Sigmoid colon (tissue), 7 donors: Measurements from ENCODE around the gene DNAH14. TPM values are rescaled to one million over a fixed set of nuclear protein-coding genes. Genes with fewer than 3 reads are reported as not detected.
"Not testable (repeated sequence)": the region's sequence is repeated elsewhere in the genome, so short reads cannot be mapped to it uniquely, and the experiment has no call there.

ENCODE experiments used
- DNase-seq: peaks from one replicate; pipeline ENCODE4 v3.0.0-alpha.2; 2019
- H3K27ac ChIP-seq, 4 donors: fragments of 200-600 bp; sonication (generic); one replicate each; pipeline ENCODE4 v1.5.1; 2016 to 2019; ENCODE audit warnings: mild to moderate bottlenecking in 1 of 4
- H3K27me3 ChIP-seq, 3 donors: fragments of 200-600 bp; sonication (generic); one replicate each; pipeline ENCODE4 v1.5.1; 2019; ENCODE audit warnings: mild to moderate bottlenecking in 1 of 3
- H3K36me3 ChIP-seq, 4 donors: fragments of 200-600 bp; sonication (generic); one replicate each; pipeline ENCODE4 v1.5.1; 2016 to 2019
- H3K4me1 ChIP-seq, 4 donors: fragments of 200-600 bp; sonication (generic); one replicate each; pipeline ENCODE4 v1.5.1; 2017 to 2019
- H3K4me3 ChIP-seq, 4 donors: fragments of 200-600 bp; sonication (generic); one replicate each; pipeline ENCODE4 v1.5.1; 2017 to 2019; ENCODE audit warnings: mild to moderate bottlenecking in 2 of 4, moderate library complexity in 1 of 4
- H3K9me3 ChIP-seq, 4 donors: fragments of 200-600 bp in 3 of 4; sonication (generic) in 3 of 4; one replicate each; pipeline versions ENCODE4 v1.5.1 to v1.6.1; 2013 to 2019
- CTCF ChIP-seq, 4 experiments: fragments of 450-650 bp in 3 of 4; fragments of 200-600 bp in 1 of 4; IDR thresholded peaks; one replicate each; pipeline ENCODE4 v1.5.1; 2016 to 2019; ENCODE audit warnings: antibody characterized with exemption in 4 of 4, mild to moderate bottlenecking in 3 of 4, moderate library complexity in 2 of 4
- EP300 ChIP-seq, 4 donors: sonication (generic); formaldehyde crosslinking; IDR thresholded peaks; one replicate each; pipeline ENCODE4 v1.6.1; 2017; ENCODE audit warnings: antibody characterized with exemption in 4 of 4
- POLR2A ChIP-seq, 2 donors: fragments of 450-650 bp; IDR thresholded peaks; one replicate each; pipeline ENCODE4 v1.6.1; 2016; ENCODE audit warnings: antibody characterized with exemption in 2 of 2, mild to moderate bottlenecking in 2 of 2, moderate library complexity in 2 of 2
- POLR2AphosphoS5 ChIP-seq, 4 donors: sonication (generic); formaldehyde crosslinking; IDR thresholded peaks; one replicate each; pipeline ENCODE4 v1.6.1; 2017; ENCODE audit warnings: antibody characterized with exemption in 4 of 4
- WGBS, 2 donors: extraction: QIAGEN DNeasy Blood & Tissue Kit; methylation state at CpG; one replicate each; pipeline ENCODE4 v1.1.7; 2013; 5-methylcytosine and 5-hydroxymethylcytosine counted together
- intact Hi-C: fragments of 100-400 bp; cut with DNase I; formaldehyde crosslinking; loops from one replicate; pipeline ENCODE4 v1.15.1; 2023
- polyA plus RNA-seq, 3 donors: library from polyadenylated mRNA; stranded (reverse); fragments of 200-250 nt; gene quantifications; one replicate each; pipeline ENCODE4 v1.2.3, GENCODE V29; 2013
- total RNA-seq, 4 donors: library from RNA; depleted of rRNA; stranded (reverse); fragments of >200 nt; gene quantifications; one replicate each; pipeline ENCODE4 v1.1.0, GENCODE V29; 2016
- donor health status: healthy with polysubstance abuse.
- donor health status: Bipolar disorder and iron deficiency.
- donor health status: healthy.

The DNAH14 gene
- total and polyA plus RNA-seq, 7 donors = 2.4 to 9.7 (median 3.3) TPM

GRCh38 chr1:225371366-225372010, 442.0 kb downstream of the DNAH14 start:
- H3K36me3 ChIP-seq = no peaks in the 10 kb centered on the region
- DNase-seq = no peak
- intact Hi-C loops = no loop called here
- no peak overlapping the region for H3K27ac ChIP-seq
- H3K4me1 ChIP-seq = peaks cover 0 to 3% (median 1%) of the 10 kb centered on the region in 4 donors
- H3K9me3 ChIP-seq = no peaks in the 10 kb centered on the region
- TF ChIP-seq EP300 (IDR thresholded peaks at IDR 0.05) (no peak), POLR2AphosphoS5 (IDR thresholded peaks at IDR 0.05) (no peak), CTCF (IDR thresholded peaks at IDR 0.05) (no peak), POLR2A (IDR thresholded peaks at IDR 0.05) (no peak)
- 78 to 82% methylated on average over 3 of the region's 3 CpGs for WGBS, 2 donors
- no peak overlapping the region for H3K4me3 ChIP-seq
- no peaks in the 10 kb centered on the region for H3K27me3 ChIP-seq

- TF ChIP-seq POLR2A (IDR thresholded peaks at IDR 0.05) = no peak
- TF ChIP-seq POLR2AphosphoS5 (IDR thresholded peaks at IDR 0.05) = no peak
- TF ChIP-seq EP300 (IDR thresholded peaks at IDR 0.05) = no peak
- TF ChIP-seq CTCF (IDR thresholded peaks at IDR 0.05) = no peak
- intact Hi-C loops = no loop called here
- Histone ChIP-seq H3K27ac (no peak overlapping the region), H3K4me3 (no peak overlapping the region), H3K36me3 (no peaks in the 10 kb centered on the region), H3K4me1 (no peaks in the 10 kb centered on the region), H3K9me3 (no peaks in the 10 kb centered on the region), H3K27me3 (no peaks in the 10 kb centered on the region)
- no peak for DNase-seq
- WGBS, 2 donors = 92 to 93% methylated on average over 21 of the region's 21 CpGs
These were observed 443.7 kb downstream of the DNAH14 start for GRCh38 chr1:225373155-225373554.

- 89 to 91% methylated on average over 4 of the region's 4 CpGs for WGBS, 2 donors
- H3K4me3 ChIP-seq = no peak overlapping the region
- no peak for DNase-seq
- no peaks in the 10 kb centered on the region for H3K36me3 ChIP-seq
- H3K9me3 ChIP-seq = no peaks in the 10 kb centered on the region
- no peaks in the 10 kb centered on the region for H3K4me1 ChIP-seq
- H3K27ac ChIP-seq = no peak overlapping the region
- TF ChIP-seq POLR2A (IDR thresholded peaks at IDR 0.05) (no peak), EP300 (IDR thresholded peaks at IDR 0.05) (no peak), POLR2AphosphoS5 (IDR thresholded peaks at IDR 0.05) (no peak), CTCF (IDR thresholded peaks at IDR 0.05) (no peak)
- intact Hi-C loops = no loop called here
- no peaks in the 10 kb centered on the region for H3K27me3 ChIP-seq
These were observed 445.5 kb downstream of the DNAH14 start for GRCh38 chr1:225374996-225375395.

- no peak for DNase-seq
- intact Hi-C loops = no loop called here
- no peak for TF ChIP-seq POLR2AphosphoS5 (IDR thresholded peaks at IDR 0.05)
- no peak for TF ChIP-seq CTCF (IDR thresholded peaks at IDR 0.05)
- no peak for TF ChIP-seq POLR2A (IDR thresholded peaks at IDR 0.05)
- TF ChIP-seq EP300 (IDR thresholded peaks at IDR 0.05) = no peak
- no peaks in the 10 kb centered on the region for H3K9me3 ChIP-seq
- H3K27ac ChIP-seq = no peak overlapping the region
- H3K4me3 ChIP-seq = no peak overlapping the region
- 72 to 81% methylated on average over 10 of the region's 10 CpGs for WGBS, 2 donors
- H3K36me3 ChIP-seq = no peaks in the 10 kb centered on the region
- no peaks in the 10 kb centered on the region for H3K4me1 ChIP-seq
- no peaks in the 10 kb centered on the region for H3K27me3 ChIP-seq
These were observed 449.4 kb downstream of the DNAH14 start for GRCh38 chr1:225378880-225379279.

GRCh38 chr1:225380691-225381090, 451.2 kb downstream of the DNAH14 start:
- Histone ChIP-seq H3K9me3 (no peaks in the 10 kb centered on the region), H3K27me3 (no peaks in the 10 kb centered on the region), H3K4me1 (no peaks in the 10 kb centered on the region), H3K36me3 (no peaks in the 10 kb centered on the region), H3K27ac (no peak overlapping the region), H3K4me3 (no peak overlapping the region)
- WGBS, 2 donors = 93 to 95% methylated on average over 1 of the region's 1 CpG
- TF ChIP-seq POLR2A (IDR thresholded peaks at IDR 0.05) = no peak
- no peak for TF ChIP-seq EP300 (IDR thresholded peaks at IDR 0.05)
- no peak for TF ChIP-seq POLR2AphosphoS5 (IDR thresholded peaks at IDR 0.05)
- no peak for TF ChIP-seq CTCF (IDR thresholded peaks at IDR 0.05)
- DNase-seq = no peak
- intact Hi-C loops = no loop called here

- H3K4me3 ChIP-seq, DNase-seq, intact Hi-C loops, H3K27me3 ChIP-seq, H3K36me3 ChIP-seq, H3K9me3 ChIP-seq, H3K4me1 ChIP-seq, H3K27ac ChIP-seq: not testable (repeated sequence)
- 86% methylated on average over 3 of the region's 3 CpGs for WGBS, 2 donors
These were observed 457.4 kb downstream of the DNAH14 start for GRCh38 chr1:225386860-225387259.
